Fibroblast of skin of left biceps (primary cell): ENCODE data around the gene LCNL1.
"Not testable (repeated sequence)": the region's sequence is repeated elsewhere in the genome, so short reads cannot be mapped to it uniquely, and the experiment has no call there.

ENCODE experiments used
- DNase-seq, 2 experiments: peaks; one replicate each; pipeline ENCODE4 v3.0.0-alpha.2; 2013; ENCODE audit warnings: low read depth in 2 of 2

LCNL1 gene

GRCh38 chr9:136992819-136993369, 10.1 kb downstream of the LCNL1 start:
- DNase-seq, result no peak

GRCh38 chr9:136994180-136994887, 11.5 kb downstream of the LCNL1 start:
- DNase-seq, result no peak

GRCh38 chr9:136994888-136995230, 12.1 kb downstream of the LCNL1 start:
- no peak for DNase-seq

GRCh38 chr9:136995362-136995761, 12.6 kb downstream of the LCNL1 start:
- no peak for DNase-seq

GRCh38 chr9:136995772-136996311, 13.0 kb downstream of the LCNL1 start:
- no peak for DNase-seq

- DNase-seq, result no peak
Observed at GRCh38 chr9:136996361-136997292, 13.8 kb downstream of the LCNL1 start, which contains the start of gene CLIC3. Gene CLIC3 (minus strand): TSS chr9:136996568. CDS start chr9:136996543, 25 bp downstream.

- no peak for DNase-seq
Observed at GRCh38 chr9:136997371-136997770, 14.6 kb downstream of the LCNL1 start.

- DNase-seq, result no peak
Observed at GRCh38 chr9:136997830-136998234, 15.0 kb downstream of the LCNL1 start.

- DNase-seq, result no peak
Observed at GRCh38 chr9:137000177-137000930, 17.6 kb downstream of the LCNL1 start.

GRCh38 chr9:137001857-137002645, 19.3 kb downstream of the LCNL1 start:
- no peak for DNase-seq

- no peak for DNase-seq
Observed at GRCh38 chr9:137002646-137003041, 19.9 kb downstream of the LCNL1 start.

- DNase-seq, result not testable (repeated sequence)
Observed at GRCh38 chr9:137004285-137004684, 21.5 kb downstream of the LCNL1 start.

GRCh38 chr9:137006116-137007003, 23.6 kb downstream of the LCNL1 start:
- DNase-seq, result no peak

GRCh38 chr9:137007108-137007815, 24.5 kb downstream of the LCNL1 start:
- no peak for DNase-seq

GRCh38 chr9:137007816-137008270, 25.1 kb downstream of the LCNL1 start:
- no peak for DNase-seq

GRCh38 chr9:137008312-137008711, 25.5 kb downstream of the LCNL1 start:
- DNase-seq, result no peak

GRCh38 chr9:137009217-137009616, 26.4 kb downstream of the LCNL1 start:
- no peak for DNase-seq

- no peak for DNase-seq
Observed at GRCh38 chr9:137009938-137010732, 27.3 kb downstream of the LCNL1 start.
